Endometrial microvascular endothelial cells (primary cell): Measurements from ENCODE around the gene RIMS1. TPM values are rescaled to one million over a fixed set of nuclear protein-coding genes. Genes with fewer than 3 reads are reported as not detected.

Experiments used
- in situ Hi-C: cut with HindIII; loops from 2 replicates; pipeline ENCODE4 v1.10.0; 2017; ENCODE audit warnings: low sequenced_read_pairs, low pct_unique_long_range_greater_than_20kb; ENCODE audit errors: inconsistent ontology term
- total RNA-seq: library from RNA; depleted of rRNA; stranded (reverse); fragments of >200 nt; gene quantifications from one replicate; pipeline ENCODE4 v1.2.3, GENCODE V29; 2015; ENCODE audit errors: inconsistent ontology term

Gene RIMS1
- total RNA-seq, 1 donor from 2014 or later: not detected

GRCh38 chr6:72419966-72420365 lies 533.6 kb downstream of the RIMS1 start:
- in situ Hi-C loops: loop anchor here (25.0 kb wide), 1 partner anchor 717 kb away; no protein-coding TSS in a partner anchor

- in situ Hi-C loops: loop anchor here (25.0 kb wide), 1 partner anchor 717 kb away; no protein-coding TSS in a partner anchor
Measured at GRCh38 chr6:72420409-72420808, 534.1 kb downstream of the RIMS1 start.

- in situ Hi-C loops: loop anchor here (25.0 kb wide), 1 partner anchor 716 kb away; no protein-coding TSS in a partner anchor
Measured at GRCh38 chr6:72421387-72421786, 535.0 kb downstream of the RIMS1 start.

GRCh38 chr6:72422171-72422570 lies 535.8 kb downstream of the RIMS1 start:
- in situ Hi-C loops: loop anchor here (25.0 kb wide), 1 partner anchor 715 kb away; no protein-coding TSS in a partner anchor

- in situ Hi-C loops: loop anchor here (25.0 kb wide), 1 partner anchor 713 kb away; no protein-coding TSS in a partner anchor
Measured at GRCh38 chr6:72424476-72424875, 538.1 kb downstream of the RIMS1 start.

- in situ Hi-C loops: no loop called here
Measured at GRCh38 chr6:72425003-72425681, 538.8 kb downstream of the RIMS1 start.

- in situ Hi-C loops: no loop called here
Measured at GRCh38 chr6:72440611-72441010, 554.3 kb downstream of the RIMS1 start.

GRCh38 chr6:72446430-72446829 lies 560.1 kb downstream of the RIMS1 start:
- in situ Hi-C loops: no loop called here
